HepG2 (cell line): Measurements from ENCODE around the gene SDK1. TPM values are rescaled to one million over a fixed set of nuclear protein-coding genes. Genes with fewer than 3 reads are reported as not detected.

Experiments used
- ATAC-seq: fragments of 200-7000 bp; cut with Tn5 transposase; 3 replicates; pipeline ENCODE4 v1.9.1; 2020; ENCODE audit warnings: mild to moderate bottlenecking, moderate library complexity
- BruUV-seq: library from RNA; stranded (reverse); fragments of 400-500 nt; replicated peaks from 2 replicates; lab custom pipeline; 2021; lab: Mats Ljungman, UMichigan
- CTCF ChIA-PET: fragments of 300-600 bp; formaldehyde crosslinking; extraction: SDS; loops from one replicate; lab custom pipeline; 2021; ENCODE audit warnings: low total read pairs, inconsistent platforms, low intra/inter-chr PET ratio; lab: Yijun Ruan, JAX
- POLR2A ChIA-PET: fragments of 350-600 bp; sonication (Branson Sonifier 250); formaldehyde crosslinking; loops from one replicate; lab custom pipeline; 2020; ENCODE audit warnings: antibody characterized with exemption, inconsistent platforms; lab: Yijun Ruan, JAX
- DNase-seq: peaks from one replicate; pipeline ENCODE4 v3.0.0-alpha.2; 2015; ENCODE audit warnings: low spot score
- FAIRE-seq: peaks from 3 replicates; lab custom pipeline; 2011; peaks lifted over from hg19 to GRCh38; lab: Jason Lieb, UNC
- H2AFZ ChIP-seq: one replicate; pipeline ENCODE4 v1.6.1; 2011; ENCODE audit warnings: low read length, inconsistent platforms
- H3K27ac ChIP-seq: fragments of 300-600 bp; 3 replicates; pipeline ENCODE4 v1.8.0; 2011; ENCODE audit warnings: mixed run types, mild to moderate bottlenecking, mixed read lengths, low read length, inconsistent platforms; ENCODE audit not compliant: insufficient read depth; ENCODE audit errors: extremely low read length
- H3K27me3 ChIP-seq, 2 experiments: fragments of 200-600 bp in 1 of 2; 2 replicates in 1 of 2; 3 replicates in 1 of 2; pipeline versions ENCODE4 v1.6.0 to v1.8.0; 2011; ENCODE audit warnings: low read length in 2 of 2, mild to moderate bottlenecking in 2 of 2, moderate library complexity in 2 of 2, inconsistent platforms in 1 of 2; ENCODE audit not compliant: insufficient read depth in 2 of 2, control insufficient read depth in 1 of 2
- H3K36me3 ChIP-seq, 2 experiments: fragments of 200-600 bp in 1 of 2; replicated peaks in 1 of 2; 2 replicates in 1 of 2; 3 replicates in 1 of 2; pipeline versions ENCODE4 v1.5.1 to v1.8.0; 2011; ENCODE audit warnings: low read length in 2 of 2, inconsistent platforms in 1 of 2; ENCODE audit not compliant: insufficient read depth in 2 of 2, control insufficient read depth in 1 of 2
- H3K4me1 ChIP-seq: 2 replicates; pipeline ENCODE4 v1.5.1; 2012; ENCODE audit warnings: low read length, inconsistent platforms; ENCODE audit not compliant: insufficient read depth
- H3K4me2 ChIP-seq: 2 replicates; pipeline ENCODE4 v1.6.0; 2011; ENCODE audit warnings: low read depth, low read length, inconsistent platforms
- H3K4me3 ChIP-seq, 3 experiments: fragments of 200-600 bp in 1 of 3; sonication (generic), shearing (Covaris generic) in 1 of 3; replicated peaks in 1 of 3; 2 replicates each; pipeline ENCODE4 v1.5.1; 2011 to 2016; ENCODE audit warnings: low read length in 3 of 3, inconsistent platforms in 2 of 3, low read depth in 2 of 3, mild to moderate bottlenecking in 2 of 3, control low read depth in 1 of 3, mixed read lengths in 1 of 3; ENCODE audit not compliant: insufficient read depth in 1 of 3
- H3K79me2 ChIP-seq: one replicate; pipeline ENCODE4 v1.6.1; 2011; ENCODE audit warnings: low read length, inconsistent platforms; ENCODE audit not compliant: insufficient read depth
- H3K9ac ChIP-seq: 2 replicates; pipeline ENCODE4 v1.6.0; 2011; ENCODE audit warnings: mild to moderate bottlenecking, low read depth, low read length, inconsistent platforms; ENCODE audit not compliant: insufficient read depth
- H3K9me3 ChIP-seq: 2 replicates; pipeline ENCODE4 v1.5.1; 2012; ENCODE audit warnings: mild to moderate bottlenecking, low read length
- H4K20me1 ChIP-seq: 2 replicates; pipeline ENCODE4 v1.6.0; 2011; ENCODE audit warnings: inconsistent platforms, mild to moderate bottlenecking, low read length, moderate library complexity; ENCODE audit not compliant: insufficient read depth
- AHR ChIP-seq: IDR thresholded peaks from 2 replicates; pipeline ENCODE4 v1.6.1; 2018; ENCODE audit warnings: missing genetic modification reagents, missing compliant biosample characterization
- CTCF ChIP-seq: sonication (generic); formaldehyde crosslinking; IDR thresholded peaks from 2 replicates; pipeline ENCODE4 v1.5.0; 2020; ENCODE audit warnings: mild to moderate bottlenecking, missing genetic modification reagents, moderate library complexity
- ESRRA ChIP-seq: sonication (generic); formaldehyde crosslinking; IDR thresholded peaks from 2 replicates; pipeline ENCODE4 v1.5.1; 2020; ENCODE audit warnings: mild to moderate bottlenecking, low read depth, missing genetic modification reagents
- FOXP1 ChIP-seq, 2 experiments: fragments of 450-650 bp in 1 of 2; IDR thresholded peaks; 2 replicates each; pipeline ENCODE4 v1.6.1; 2017 to 2018; ENCODE audit warnings: antibody characterized with exemption in 1 of 2
- KLF11 ChIP-seq: IDR thresholded peaks from 2 replicates; pipeline ENCODE4 v1.6.1; 2016; ENCODE audit warnings: missing compliant biosample characterization
- MXD1 ChIP-seq: sonication (generic); formaldehyde crosslinking; IDR thresholded peaks from 2 replicates; pipeline ENCODE4 v1.4.0; 2020; ENCODE audit warnings: mild to moderate bottlenecking, missing genetic modification reagents
- RCOR2 ChIP-seq: IDR thresholded peaks from 2 replicates; pipeline ENCODE4 v1.6.1; 2016; ENCODE audit warnings: missing biosample characterization, missing genetic modification reagents
- ZBTB2 ChIP-seq: sonication (generic); formaldehyde crosslinking; IDR thresholded peaks from 2 replicates; pipeline ENCODE4 v1.8.0; 2022; ENCODE audit warnings: low read depth, missing genetic modification reagents
- ZNF101 ChIP-seq: sonication (generic); formaldehyde crosslinking; IDR thresholded peaks from 2 replicates; pipeline ENCODE4 v1.4.0; 2020; ENCODE audit warnings: mild to moderate bottlenecking, low read depth, missing genetic modification reagents, borderline replicate concordance
- ZNF225 ChIP-seq: sonication (generic); formaldehyde crosslinking; IDR thresholded peaks from 2 replicates; pipeline ENCODE4 v1.4.0; 2020; ENCODE audit warnings: mild to moderate bottlenecking, missing genetic modification reagents
- ZNF431 ChIP-seq: sonication (generic); formaldehyde crosslinking; IDR thresholded peaks from 2 replicates; pipeline ENCODE4 v1.9.0; 2022; ENCODE audit warnings: missing genetic modification reagents, low read depth, mild to moderate bottlenecking, borderline replicate concordance
- ZNF670 ChIP-seq: sonication (generic); formaldehyde crosslinking; IDR thresholded peaks from 2 replicates; pipeline ENCODE4 v1.8.0; 2022; ENCODE audit warnings: mild to moderate bottlenecking, missing genetic modification reagents, borderline replicate concordance
- ZNF772 ChIP-seq: sonication (generic); formaldehyde crosslinking; IDR thresholded peaks from 2 replicates; pipeline ENCODE4 v1.5.0; 2020; ENCODE audit warnings: mild to moderate bottlenecking, missing genetic modification reagents
- WGBS: methylation state at CpG from one replicate; pipeline ENCODE4 v1.1.6; 2017; ENCODE audit warnings: low lambda C conversion rate; 5-methylcytosine and 5-hydroxymethylcytosine counted together
- in situ Hi-C: cut with HindIII; loops from 2 replicates; pipeline ENCODE4 v1.10.0; 2017; ENCODE audit warnings: low pct_unique_long_range_greater_than_20kb; ENCODE audit not compliant: extremely low pct_ligation_motif_present
- intact Hi-C: fragments of 100-400 bp; cut with micrococcal nuclease; formaldehyde crosslinking; loops from one replicate; pipeline ENCODE4 v1.10.0; 2022; ENCODE audit not compliant: unreplicated experiment
- polyA plus RNA-seq, 8 experiments: library from polyadenylated mRNA; depleted of rRNA in 3 of 8; stranded (reverse) in 7 of 8; unstranded in 1 of 8; fragments of >200 nt; fragmentation: Illumina TruSeq in 4 of 8; extraction: Trizol in 4 of 8; gene quantifications; 2 replicates each; pipeline versions ENCODE4 v1.2.1 to v1.2.3, GENCODE V29; 2011 to 2016; ENCODE audit warnings: low read depth in 4 of 8, missing spikeins in 1 of 8, mixed read lengths in 1 of 8; ENCODE audit not compliant: insufficient read depth in 1 of 8
- total RNA-seq, 5 experiments: library from RNA; depleted of rRNA; stranded (reverse); fragments of >200 nt; fragmentation: Illumina TruSeq; extraction: Trizol; gene quantifications; 2 replicates each; pipeline ENCODE4 v1.2.3, GENCODE V29; 2016; ENCODE audit warnings: low read depth in 1 of 5
- TF ChIP-seq, protein P1 (sequence below): sonication (generic); formaldehyde crosslinking; conservative IDR thresholded peaks from 2 replicates; pipeline ENCODE4 v1.4.0; 2020; ENCODE audit warnings: missing genetic modification reagents

SDK1 gene
- total and polyA plus RNA-seq, 2 of the 13 experiments (the other 11 are each of a cell fraction or from before 2014, with no cell fraction given): 0.35 to 2.4 TPM

- no TSS peak for BruUV-seq
- no peak overlapping the region for H3K9ac ChIP-seq
- H3K27ac ChIP-seq: no peak overlapping the region
- no peaks in the 10 kb centered on the region for H3K27me3 ChIP-seq
- intact Hi-C loops: no loop called here
- no peaks in the 10 kb centered on the region for H3K4me1 ChIP-seq
- ATAC-seq: no peak
- no peak for FAIRE-seq
- H3K79me2 ChIP-seq: no peaks in the 10 kb centered on the region
- TF ChIP-seq ZNF431 (CRISPR knock-in tag) (no peak), MXD1 (CRISPR knock-in tag) (no peak), RCOR2 (CRISPR knock-in tag) (no peak), CTCF (CRISPR knock-in tag) (no peak), ZNF101 (CRISPR knock-in tag) (no peak), ESRRA (CRISPR knock-in tag) (no peak), AHR (CRISPR knock-in tag) (no peak), ZNF225 (no peak), ZNF772 (no peak), KLF11 (CRISPR knock-in tag) (no peak), FOXP1 (IDR thresholded peaks at IDR 0.05) (no peak), FOXP1 (CRISPR knock-in tag; IDR thresholded peaks at IDR 0.05) (no peak), ZBTB2 (CRISPR knock-in tag) (no peak), ZNF670 (CRISPR knock-in tag) (no peak)
- TF ChIP-seq, protein P1, sequence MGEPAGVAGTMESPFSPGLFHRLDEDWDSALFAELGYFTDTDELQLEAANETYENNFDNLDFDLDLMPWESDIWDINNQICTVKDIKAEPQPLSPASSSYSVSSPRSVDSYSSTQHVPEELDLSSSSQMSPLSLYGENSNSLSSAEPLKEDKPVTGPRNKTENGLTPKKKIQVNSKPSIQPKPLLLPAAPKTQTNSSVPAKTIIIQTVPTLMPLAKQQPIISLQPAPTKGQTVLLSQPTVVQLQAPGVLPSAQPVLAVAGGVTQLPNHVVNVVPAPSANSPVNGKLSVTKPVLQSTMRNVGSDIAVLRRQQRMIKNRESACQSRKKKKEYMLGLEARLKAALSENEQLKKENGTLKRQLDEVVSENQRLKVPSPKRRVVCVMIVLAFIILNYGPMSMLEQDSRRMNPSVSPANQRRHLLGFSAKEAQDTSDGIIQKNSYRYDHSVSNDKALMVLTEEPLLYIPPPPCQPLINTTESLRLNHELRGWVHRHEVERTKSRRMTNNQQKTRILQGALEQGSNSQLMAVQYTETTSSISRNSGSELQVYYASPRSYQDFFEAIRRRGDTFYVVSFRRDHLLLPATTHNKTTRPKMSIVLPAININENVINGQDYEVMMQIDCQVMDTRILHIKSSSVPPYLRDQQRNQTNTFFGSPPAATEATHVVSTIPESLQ (CRISPR knock-in tag): no peak
- DNase-seq: no peak
- H2AFZ ChIP-seq: no peak overlapping the region
- H4K20me1 ChIP-seq: no peaks in the 10 kb centered on the region
- WGBS: 88% methylated on average over 7 of the region's 7 CpGs
- H3K9me3 ChIP-seq: peaks cover 11% of the 10 kb centered on the region
- H3K36me3 ChIP-seq: no peaks in the 10 kb centered on the region; a peak in 1 of 5 replicates
- in situ Hi-C loops: no loop called here
- CTCF ChIA-PET: no interaction called here
- no peak overlapping the region for H3K4me2 ChIP-seq
- POLR2A ChIA-PET: no interaction called here
- H3K4me3 ChIP-seq: no peak overlapping the region
These were observed 814.4 kb downstream of the SDK1 start for GRCh38 chr7:4115442-4115841.
